SK-N-SH (cell line): ENCODE results near the gene KCNQ5. TPM values are rescaled to one million over a fixed set of nuclear protein-coding genes. Genes with fewer than 3 reads are reported as not detected.

Source experiments
- CTCF ChIA-PET: fragments of 300-600, 350-600 bp; formaldehyde crosslinking; extraction: SDS; loops from one replicate; lab custom pipeline; 2021; lab: Yijun Ruan, JAX
- POLR2A ChIA-PET: fragments of 350-600 bp; sonication (Branson Sonifier 250); formaldehyde crosslinking; extraction: SDS; loops from one replicate; lab custom pipeline; 2020; ENCODE audit warnings: antibody characterized with exemption, inconsistent platforms; lab: Yijun Ruan, JAX
- DNase-seq: peaks from one replicate; pipeline ENCODE4 v3.0.0; 2012
- H2AFZ ChIP-seq: fragments of 200-600 bp; sonication (generic); 2 replicates; pipeline ENCODE4 v1.8.1; 2016; ENCODE audit warnings: antibody characterized with exemption, mild to moderate bottlenecking, low read depth
- H3F3A ChIP-seq: fragments of 200-600 bp; sonication (generic); replicated peaks from 2 replicates; pipeline ENCODE3; 2016; ENCODE audit warnings: antibody characterized with exemption, mild to moderate bottlenecking; ENCODE audit not compliant: insufficient read depth
- H3K27ac ChIP-seq, 2 experiments: fragments of 200-500 bp in 1 of 2; fragments of 200-600 bp in 1 of 2; sonication (Bioruptor generic) in 1 of 2; sonication (generic), shearing (Covaris generic) in 1 of 2; 2 replicates each; pipeline versions ENCODE4 v1.5.1 to v1.6.1; 2014 to 2016; ENCODE audit warnings: low read depth in 2 of 2, inconsistent platforms in 1 of 2, low read length in 1 of 2, mild to moderate bottlenecking in 1 of 2, mixed read lengths in 1 of 2
- H3K27me3 ChIP-seq: fragments of 200-600 bp; sonication (generic), shearing (Covaris generic); 2 replicates; pipeline ENCODE4 v1.6.1; 2016; ENCODE audit warnings: mixed run types; ENCODE audit not compliant: insufficient read depth
- H3K36me3 ChIP-seq, 2 experiments: fragments of 200-500 bp in 1 of 2; fragments of 200-600 bp in 1 of 2; sonication (Bioruptor generic) in 1 of 2; sonication (generic) in 1 of 2; replicated peaks in 1 of 2; 2 replicates each; pipeline versions ENCODE3 to v1.5.1; 2014 to 2016; ENCODE audit warnings: low read length in 1 of 2, mild to moderate bottlenecking in 1 of 2; ENCODE audit not compliant: insufficient read depth in 2 of 2, control insufficient read depth in 1 of 2
- H3K4me1 ChIP-seq, 2 experiments: fragments of 200-500 bp in 1 of 2; fragments of 200-600 bp in 1 of 2; sonication (Bioruptor generic) in 1 of 2; sonication (generic), shearing (Covaris generic) in 1 of 2; 2 replicates each; pipeline versions ENCODE4 v1.5.1 to v1.6.1; 2014 to 2016; ENCODE audit warnings: low read depth in 1 of 2, low read length in 1 of 2, mixed run types in 1 of 2; ENCODE audit not compliant: insufficient read depth in 2 of 2, control insufficient read depth in 1 of 2
- H3K4me2 ChIP-seq: fragments of 200-600 bp; sonication (generic), shearing (Covaris generic); 2 replicates; pipeline ENCODE4 v1.6.1; 2017; ENCODE audit warnings: mixed run types
- H3K4me3 ChIP-seq, 2 experiments: fragments of 200-500 bp in 1 of 2; fragments of 200-600 bp in 1 of 2; sonication (Bioruptor generic) in 1 of 2; sonication (generic), shearing (Covaris generic) in 1 of 2; 2 replicates each; pipeline versions ENCODE4 v1.5.1 to v1.8.1; 2014 to 2016; ENCODE audit warnings: low read depth in 2 of 2, inconsistent platforms in 1 of 2, low read length in 1 of 2, mild to moderate bottlenecking in 1 of 2, mixed read lengths in 1 of 2, moderate library complexity in 1 of 2
- H3K79me2 ChIP-seq: fragments of 200-600 bp; sonication (generic); 2 replicates; pipeline ENCODE4 v1.8.1; 2017; ENCODE audit warnings: mild to moderate bottlenecking; ENCODE audit not compliant: insufficient read depth
- H3K9ac ChIP-seq: fragments of 200-600 bp; sonication (generic); 2 replicates; pipeline ENCODE4 v1.6.1; 2017; ENCODE audit warnings: mixed run types
- H3K9me2 ChIP-seq: fragments of 200-600 bp; sonication (generic); 2 replicates; pipeline ENCODE4 v1.6.1; 2017; ENCODE audit warnings: mixed run types
- H3K9me3 ChIP-seq: fragments of 200-600 bp; sonication (generic); 2 replicates; pipeline ENCODE4 v1.6.1; 2017; ENCODE audit warnings: mixed run types, mild to moderate bottlenecking, moderate library complexity
- H4K20me1 ChIP-seq: fragments of 200-600 bp; sonication (generic); 2 replicates; pipeline ENCODE4 v1.6.1; 2017; ENCODE audit warnings: mild to moderate bottlenecking, mixed run types; ENCODE audit not compliant: insufficient read depth
- FOSL2 ChIP-seq: IDR thresholded peaks from 2 replicates; pipeline ENCODE4 v1.4.0; 2012; ENCODE audit warnings: low read depth, mild to moderate bottlenecking, moderate library complexity, borderline replicate concordance
- FOXM1 ChIP-seq: IDR thresholded peaks from 2 replicates; pipeline ENCODE4 v1.4.0; 2012; ENCODE audit warnings: low read depth, mild to moderate bottlenecking
- MXI1 ChIP-seq: IDR thresholded peaks from 2 replicates; pipeline ENCODE4 v1.6.1; 2012; ENCODE audit warnings: mild to moderate bottlenecking, low read depth, low read length, improper control_type of control experiment
- RXRA ChIP-seq: IDR thresholded peaks from 2 replicates; pipeline ENCODE4 v1.4.0; 2012; ENCODE audit warnings: low read depth, mild to moderate bottlenecking, borderline replicate concordance
- WGBS: methylation state at CpG from one replicate; pipeline ENCODE4 v1.1.6; 2017; ENCODE audit warnings: low lambda C conversion rate; 5-methylcytosine and 5-hydroxymethylcytosine counted together
- polyA plus RNA-seq, 3 experiments: library from polyadenylated mRNA; depleted of rRNA; stranded (reverse); fragments of >200 nt; gene quantifications; 2 replicates each; pipeline ENCODE4 v1.2.3, GENCODE V29; 2012
- TF ChIP-seq, protein P1 (sequence below): IDR thresholded peaks from 2 replicates; pipeline ENCODE4 v1.6.1; 2012; ENCODE audit warnings: mild to moderate bottlenecking, low read depth, low read length, moderate library complexity
- TF ChIP-seq, protein P2 (sequence below): fragments of 150-350 bp; IDR thresholded peaks from 2 replicates; pipeline ENCODE4 v1.6.1; 2017; ENCODE audit warnings: antibody characterized with exemption, low read length, low read depth, borderline replicate concordance
- TF ChIP-seq, protein P3 (sequence below): fragments of 200-600 bp; sonication (generic); IDR thresholded peaks from 2 replicates; pipeline ENCODE4 v1.6.1; 2017; ENCODE audit warnings: antibody characterized with exemption, mild to moderate bottlenecking, moderate library complexity

KCNQ5 gene
- polyA plus RNA-seq, 1 of the 3 experiments (the other 2 are of a cell fraction), result 3.2 TPM

DNA sequence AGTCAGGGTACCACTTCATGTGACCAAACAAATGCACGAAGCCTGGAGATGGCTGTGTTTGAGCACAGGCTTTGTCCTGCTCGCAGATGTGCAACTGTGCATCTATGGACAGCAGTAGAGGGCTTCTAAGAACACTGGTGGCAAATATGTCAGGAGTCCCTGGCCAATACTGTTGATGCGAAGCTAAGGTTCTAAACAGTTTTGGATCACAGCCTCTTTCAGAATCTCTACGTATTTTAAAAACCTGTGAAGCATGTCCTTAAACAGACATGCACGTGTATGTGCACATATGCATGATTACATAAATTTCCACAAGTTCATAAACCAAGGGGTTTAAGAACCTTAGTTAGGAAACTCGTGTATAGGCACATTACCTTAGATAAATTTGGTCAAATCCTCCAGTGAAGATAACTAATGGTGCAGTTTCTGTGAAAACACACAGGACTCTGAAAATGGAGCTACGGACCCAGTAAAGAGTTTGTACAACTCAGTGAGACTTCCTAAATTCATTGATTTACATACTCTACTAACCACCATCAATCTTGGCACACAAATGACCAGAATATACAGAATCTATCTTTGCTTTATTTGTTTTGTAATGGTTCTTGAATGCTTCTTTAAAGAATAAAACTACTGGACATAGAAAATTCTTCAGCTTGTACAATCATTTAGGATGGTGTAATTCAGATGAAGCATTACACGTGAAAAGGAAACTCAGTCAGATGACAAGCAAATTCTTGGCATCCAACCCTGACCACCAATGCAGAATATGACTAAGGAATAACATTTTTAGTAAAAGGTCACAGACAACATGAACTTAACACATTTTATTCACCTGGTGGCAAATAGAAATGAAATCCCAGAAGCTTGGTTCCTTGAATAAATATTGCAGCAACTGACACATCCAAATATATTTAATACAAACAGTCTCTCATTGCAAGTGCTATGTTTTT is 27.4 kb downstream of the KCNQ5 start (continued):
- TF ChIP-seq, protein P1, sequence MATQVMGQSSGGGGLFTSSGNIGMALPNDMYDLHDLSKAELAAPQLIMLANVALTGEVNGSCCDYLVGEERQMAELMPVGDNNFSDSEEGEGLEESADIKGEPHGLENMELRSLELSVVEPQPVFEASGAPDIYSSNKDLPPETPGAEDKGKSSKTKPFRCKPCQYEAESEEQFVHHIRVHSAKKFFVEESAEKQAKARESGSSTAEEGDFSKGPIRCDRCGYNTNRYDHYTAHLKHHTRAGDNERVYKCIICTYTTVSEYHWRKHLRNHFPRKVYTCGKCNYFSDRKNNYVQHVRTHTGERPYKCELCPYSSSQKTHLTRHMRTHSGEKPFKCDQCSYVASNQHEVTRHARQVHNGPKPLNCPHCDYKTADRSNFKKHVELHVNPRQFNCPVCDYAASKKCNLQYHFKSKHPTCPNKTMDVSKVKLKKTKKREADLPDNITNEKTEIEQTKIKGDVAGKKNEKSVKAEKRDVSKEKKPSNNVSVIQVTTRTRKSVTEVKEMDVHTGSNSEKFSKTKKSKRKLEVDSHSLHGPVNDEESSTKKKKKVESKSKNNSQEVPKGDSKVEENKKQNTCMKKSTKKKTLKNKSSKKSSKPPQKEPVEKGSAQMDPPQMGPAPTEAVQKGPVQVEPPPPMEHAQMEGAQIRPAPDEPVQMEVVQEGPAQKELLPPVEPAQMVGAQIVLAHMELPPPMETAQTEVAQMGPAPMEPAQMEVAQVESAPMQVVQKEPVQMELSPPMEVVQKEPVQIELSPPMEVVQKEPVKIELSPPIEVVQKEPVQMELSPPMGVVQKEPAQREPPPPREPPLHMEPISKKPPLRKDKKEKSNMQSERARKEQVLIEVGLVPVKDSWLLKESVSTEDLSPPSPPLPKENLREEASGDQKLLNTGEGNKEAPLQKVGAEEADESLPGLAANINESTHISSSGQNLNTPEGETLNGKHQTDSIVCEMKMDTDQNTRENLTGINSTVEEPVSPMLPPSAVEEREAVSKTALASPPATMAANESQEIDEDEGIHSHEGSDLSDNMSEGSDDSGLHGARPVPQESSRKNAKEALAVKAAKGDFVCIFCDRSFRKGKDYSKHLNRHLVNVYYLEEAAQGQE, result no peak
- TF ChIP-seq, protein P2, sequence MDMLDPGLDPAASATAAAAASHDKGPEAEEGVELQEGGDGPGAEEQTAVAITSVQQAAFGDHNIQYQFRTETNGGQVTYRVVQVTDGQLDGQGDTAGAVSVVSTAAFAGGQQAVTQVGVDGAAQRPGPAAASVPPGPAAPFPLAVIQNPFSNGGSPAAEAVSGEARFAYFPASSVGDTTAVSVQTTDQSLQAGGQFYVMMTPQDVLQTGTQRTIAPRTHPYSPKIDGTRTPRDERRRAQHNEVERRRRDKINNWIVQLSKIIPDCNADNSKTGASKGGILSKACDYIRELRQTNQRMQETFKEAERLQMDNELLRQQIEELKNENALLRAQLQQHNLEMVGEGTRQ, result no peak
- peak; percentile 37; the same call in 1 of the 2 replicates for TF ChIP-seq FOSL2
- TF ChIP-seq, protein P3, sequence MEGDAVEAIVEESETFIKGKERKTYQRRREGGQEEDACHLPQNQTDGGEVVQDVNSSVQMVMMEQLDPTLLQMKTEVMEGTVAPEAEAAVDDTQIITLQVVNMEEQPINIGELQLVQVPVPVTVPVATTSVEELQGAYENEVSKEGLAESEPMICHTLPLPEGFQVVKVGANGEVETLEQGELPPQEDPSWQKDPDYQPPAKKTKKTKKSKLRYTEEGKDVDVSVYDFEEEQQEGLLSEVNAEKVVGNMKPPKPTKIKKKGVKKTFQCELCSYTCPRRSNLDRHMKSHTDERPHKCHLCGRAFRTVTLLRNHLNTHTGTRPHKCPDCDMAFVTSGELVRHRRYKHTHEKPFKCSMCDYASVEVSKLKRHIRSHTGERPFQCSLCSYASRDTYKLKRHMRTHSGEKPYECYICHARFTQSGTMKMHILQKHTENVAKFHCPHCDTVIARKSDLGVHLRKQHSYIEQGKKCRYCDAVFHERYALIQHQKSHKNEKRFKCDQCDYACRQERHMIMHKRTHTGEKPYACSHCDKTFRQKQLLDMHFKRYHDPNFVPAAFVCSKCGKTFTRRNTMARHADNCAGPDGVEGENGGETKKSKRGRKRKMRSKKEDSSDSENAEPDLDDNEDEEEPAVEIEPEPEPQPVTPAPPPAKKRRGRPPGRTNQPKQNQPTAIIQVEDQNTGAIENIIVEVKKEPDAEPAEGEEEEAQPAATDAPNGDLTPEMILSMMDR, result no peak

DNA sequence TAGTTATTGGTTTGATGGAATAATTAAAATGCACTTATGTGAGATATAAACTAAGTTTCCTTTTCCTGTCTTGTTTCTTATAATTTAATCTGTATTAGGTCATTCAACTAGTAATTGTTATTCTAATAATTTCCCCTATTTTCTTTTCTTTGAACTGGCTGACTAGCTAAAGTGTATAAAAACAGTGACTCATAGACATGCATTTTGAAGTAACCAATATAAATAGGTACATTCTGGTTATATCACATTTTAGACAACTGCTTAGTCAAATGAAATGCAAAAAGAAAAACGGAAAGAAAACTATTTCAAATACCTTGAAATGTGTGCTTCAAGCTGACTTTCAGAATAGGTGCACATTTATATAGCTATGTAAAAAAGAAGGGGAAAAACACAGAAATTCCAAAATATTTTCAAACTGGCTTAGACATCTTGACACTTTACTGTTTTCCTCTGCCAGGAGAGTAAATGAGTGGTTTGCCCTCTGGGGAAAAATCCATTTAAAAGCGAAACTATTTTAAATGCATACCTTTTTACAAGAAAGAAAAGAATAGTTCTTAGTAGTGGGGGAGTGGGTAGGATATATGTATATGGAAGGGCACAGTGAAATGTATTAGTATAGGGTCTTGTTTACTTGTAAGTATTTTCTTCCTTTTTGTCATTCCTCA is 28.3 kb downstream of the KCNQ5 start:
- Histone ChIP-seq H3K27ac (peak overlapping the region in 1 of 2 experiments; percentile 69; a peak in 3 of 4 replicates), H3K79me2 (peaks cover 77% of the 10 kb centered on the region), H2AFZ (no peak overlapping the region), H3K4me1 (peaks cover 0 to 48% of the 10 kb centered on the region in 2 experiments; a peak in 3 of 4 replicates), H3K36me3 (peaks cover 0 to 7% of the 10 kb centered on the region in 2 experiments), H3K9me2 (no peaks in the 10 kb centered on the region), H3K4me3 (no peak overlapping the region), H3K4me2 (peak overlapping the region; percentile 28)
- CTCF ChIA-PET, result interaction anchor here (1.0 kb wide), 1 partner anchor 9 kb away, joined by 4 read pairs; no protein-coding TSS in a partner anchor
- no peak for DNase-seq
- TF ChIP-seq FOSL2 (peak; percentile 14; the same call in 1 of the 2 replicates), FOXM1 (0 out of 2 replicates have a peak, but pooled peaks have one; percentile 13), RXRA (0 out of 2 replicates have a peak, but pooled peaks have one; percentile 3), MXI1 (no peak)
- TF ChIP-seq, all 33 proteins: peak for 3
- H4K20me1 ChIP-seq, result no peaks in the 10 kb centered on the region
- peaks cover 34% of the 10 kb centered on the region for H3F3A ChIP-seq
- POLR2A ChIA-PET, result no interaction called here
- no peaks in the 10 kb centered on the region for H3K9me3 ChIP-seq
- 51% methylated on average over 2 of the region's 2 CpGs for WGBS
- no peak overlapping the region for H3K9ac ChIP-seq
- H3K27me3 ChIP-seq, result no peaks in the 10 kb centered on the region
